ENCODE data around the gene FSD1.

DNA sequence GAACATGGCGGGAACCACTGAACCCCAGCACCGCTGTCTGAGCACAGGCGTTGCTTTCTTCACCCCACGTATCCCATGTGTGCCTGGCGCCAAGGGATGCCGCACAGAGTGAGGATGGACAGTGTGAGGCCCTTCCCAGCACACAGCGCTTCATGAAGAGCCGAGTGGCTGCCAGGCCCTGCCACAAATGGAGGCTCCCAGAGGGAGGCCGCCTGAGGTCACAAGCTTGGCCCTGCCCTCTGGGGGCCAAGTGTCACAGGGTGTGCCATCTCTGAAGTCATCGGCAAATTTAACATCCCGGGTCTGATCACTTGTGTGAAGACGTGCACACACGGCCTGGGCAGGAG lies 63.4 kb downstream of the FSD1 start:
- TF ChIP-seq, protein P1, sequence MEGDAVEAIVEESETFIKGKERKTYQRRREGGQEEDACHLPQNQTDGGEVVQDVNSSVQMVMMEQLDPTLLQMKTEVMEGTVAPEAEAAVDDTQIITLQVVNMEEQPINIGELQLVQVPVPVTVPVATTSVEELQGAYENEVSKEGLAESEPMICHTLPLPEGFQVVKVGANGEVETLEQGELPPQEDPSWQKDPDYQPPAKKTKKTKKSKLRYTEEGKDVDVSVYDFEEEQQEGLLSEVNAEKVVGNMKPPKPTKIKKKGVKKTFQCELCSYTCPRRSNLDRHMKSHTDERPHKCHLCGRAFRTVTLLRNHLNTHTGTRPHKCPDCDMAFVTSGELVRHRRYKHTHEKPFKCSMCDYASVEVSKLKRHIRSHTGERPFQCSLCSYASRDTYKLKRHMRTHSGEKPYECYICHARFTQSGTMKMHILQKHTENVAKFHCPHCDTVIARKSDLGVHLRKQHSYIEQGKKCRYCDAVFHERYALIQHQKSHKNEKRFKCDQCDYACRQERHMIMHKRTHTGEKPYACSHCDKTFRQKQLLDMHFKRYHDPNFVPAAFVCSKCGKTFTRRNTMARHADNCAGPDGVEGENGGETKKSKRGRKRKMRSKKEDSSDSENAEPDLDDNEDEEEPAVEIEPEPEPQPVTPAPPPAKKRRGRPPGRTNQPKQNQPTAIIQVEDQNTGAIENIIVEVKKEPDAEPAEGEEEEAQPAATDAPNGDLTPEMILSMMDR (conservative IDR thresholded peaks at IDR 0.05; ENCODE audit: low read length): no peak
- TF ChIP-seq EZH2phosphoT487 (IDR thresholded peaks at IDR 0.05; ENCODE audit: borderline replicate concordance): no peak
